ENCODE results near the gene CPM. TPM values are rescaled to one million over a fixed set of nuclear protein-coding genes. Genes with fewer than 3 reads are reported as not detected.
A peak's percentile ranks its signal among the peaks of the same experiment; 100 is the strongest.

Gene CPM
- total RNA-seq, 1 donor from 2014 or later = 224 TPM

- no peak for TF ChIP-seq CTCF (IDR thresholded peaks at IDR 0.05)
- no peak overlapping the region for H3K27ac ChIP-seq
- ATAC-seq (no peak), DNase-seq (no peak)
- no peaks in the 10 kb centered on the region for H3K36me3 ChIP-seq
- H3K27me3 ChIP-seq (ENCODE audit: low read depth) = no peaks in the 10 kb centered on the region
- peaks cover 28% of the 10 kb centered on the region for H3K4me1 ChIP-seq
- intact Hi-C loops (cut with DNase I) = no loop called here
- H3K9me3 ChIP-seq = no peaks in the 10 kb centered on the region
- H3K4me3 ChIP-seq = no peak overlapping the region
These were observed 44.4 kb upstream of the CPM start for GRCh38 chr12:68977335-68977734.

- Histone ChIP-seq H3K36me3 (no peaks in the 10 kb centered on the region), H3K27ac (no peak overlapping the region), H3K4me1 (peaks cover 28% of the 10 kb centered on the region), H3K27me3 (ENCODE audit: low read depth) (no peaks in the 10 kb centered on the region), H3K9me3 (no peaks in the 10 kb centered on the region), H3K4me3 (no peak overlapping the region)
- peak in 1 of 2 donors; percentile 34 for ATAC-seq
- intact Hi-C loops (cut with DNase I) = no loop called here
- no peak for TF ChIP-seq CTCF (IDR thresholded peaks at IDR 0.05)
- no peak for DNase-seq
These were observed 43.4 kb upstream of the CPM start for GRCh38 chr12:68976395-68976841.

GRCh38 chr12:68975811-68976210, 42.8 kb upstream of the CPM start:
- no peaks in the 10 kb centered on the region for H3K9me3 ChIP-seq
- H3K4me3 ChIP-seq = no peak overlapping the region
- DNase-seq (no peak), ATAC-seq (no peak)
- no peaks in the 10 kb centered on the region for H3K27me3 ChIP-seq (ENCODE audit: low read depth)
- H3K27ac ChIP-seq = no peak overlapping the region
- intact Hi-C loops (cut with DNase I) = no loop called here
- no peak for TF ChIP-seq CTCF (IDR thresholded peaks at IDR 0.05)
- no peaks in the 10 kb centered on the region for H3K36me3 ChIP-seq
- peaks cover 28% of the 10 kb centered on the region for H3K4me1 ChIP-seq

- no peak overlapping the region for H3K4me3 ChIP-seq
- no peak for ATAC-seq
- peaks cover 14% of the 10 kb centered on the region for H3K4me1 ChIP-seq
- no peak overlapping the region for H3K27ac ChIP-seq
- no peaks in the 10 kb centered on the region for H3K27me3 ChIP-seq (ENCODE audit: low read depth)
- no peak for DNase-seq
- no peaks in the 10 kb centered on the region for H3K36me3 ChIP-seq
- H3K9me3 ChIP-seq = no peaks in the 10 kb centered on the region
- no peak for TF ChIP-seq CTCF (IDR thresholded peaks at IDR 0.05)
- intact Hi-C loops (cut with DNase I) = no loop called here
These were observed 39.6 kb upstream of the CPM start for GRCh38 chr12:68972595-68972994.

GRCh38 chr12:68971404-68971803, 38.4 kb upstream of the CPM start:
- Histone ChIP-seq H3K4me1 (peaks cover 2% of the 10 kb centered on the region), H3K27ac (peak overlapping the region; percentile 28), H3K27me3 (ENCODE audit: low read depth) (no peaks in the 10 kb centered on the region), H3K4me3 (no peak overlapping the region), H3K36me3 (no peaks in the 10 kb centered on the region), H3K9me3 (no peaks in the 10 kb centered on the region)
- no peak for TF ChIP-seq CTCF (IDR thresholded peaks at IDR 0.05)
- intact Hi-C loops (cut with DNase I) = no loop called here
- peak; percentile 55 to 59 for ATAC-seq
- DNase-seq = no peak

GRCh38 chr12:68970951-68971350, 38.0 kb upstream of the CPM start:
- Histone ChIP-seq H3K36me3 (no peaks in the 10 kb centered on the region), H3K4me3 (no peak overlapping the region), H3K4me1 (no peaks in the 10 kb centered on the region), H3K9me3 (no peaks in the 10 kb centered on the region), H3K27ac (peak overlapping the region; percentile 28), H3K27me3 (ENCODE audit: low read depth) (no peaks in the 10 kb centered on the region)
- intact Hi-C loops (cut with DNase I) = no loop called here
- no peak for TF ChIP-seq CTCF (IDR thresholded peaks at IDR 0.05)
- DNase-seq (no peak), ATAC-seq (peak; percentile 79 to 90)
